Measurements from ENCODE around the gene OPCML.
"Not testable (repeated sequence)": the region's sequence is repeated elsewhere in the genome, so short reads cannot be mapped to it uniquely, and the experiment has no call there.

The OPCML gene

DNA sequence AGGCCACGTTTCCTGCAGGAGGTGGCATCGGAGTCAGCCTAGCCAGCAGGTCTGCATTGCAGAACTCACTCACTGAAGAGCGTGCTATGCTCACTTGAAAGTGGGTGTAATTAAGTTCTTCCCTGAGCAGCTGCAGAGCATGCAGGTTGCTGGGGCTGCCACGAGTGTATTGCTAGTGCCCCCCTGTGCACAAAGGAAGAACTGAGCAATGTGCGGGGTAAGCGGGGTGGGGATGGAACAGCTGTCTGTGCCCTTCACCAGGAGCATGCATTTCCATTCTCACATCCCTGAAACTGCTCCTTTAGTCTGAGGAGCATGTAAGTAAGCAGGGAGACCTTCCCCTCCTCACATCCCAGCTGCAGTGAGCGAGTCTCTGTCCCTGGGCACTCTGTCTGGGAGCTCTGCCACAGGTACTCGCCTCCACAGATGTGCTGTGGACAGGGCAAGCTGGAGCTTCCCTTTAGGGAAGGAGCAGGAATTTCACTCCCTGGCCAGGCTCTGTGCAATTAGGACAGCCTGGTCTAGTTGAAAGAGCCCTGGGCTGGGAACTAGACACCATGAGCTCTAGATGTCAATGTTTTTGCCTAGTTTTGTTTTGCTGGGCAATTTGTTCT, 1130.1 kb downstream of the OPCML start:
- TF ChIP-seq, protein P1, sequence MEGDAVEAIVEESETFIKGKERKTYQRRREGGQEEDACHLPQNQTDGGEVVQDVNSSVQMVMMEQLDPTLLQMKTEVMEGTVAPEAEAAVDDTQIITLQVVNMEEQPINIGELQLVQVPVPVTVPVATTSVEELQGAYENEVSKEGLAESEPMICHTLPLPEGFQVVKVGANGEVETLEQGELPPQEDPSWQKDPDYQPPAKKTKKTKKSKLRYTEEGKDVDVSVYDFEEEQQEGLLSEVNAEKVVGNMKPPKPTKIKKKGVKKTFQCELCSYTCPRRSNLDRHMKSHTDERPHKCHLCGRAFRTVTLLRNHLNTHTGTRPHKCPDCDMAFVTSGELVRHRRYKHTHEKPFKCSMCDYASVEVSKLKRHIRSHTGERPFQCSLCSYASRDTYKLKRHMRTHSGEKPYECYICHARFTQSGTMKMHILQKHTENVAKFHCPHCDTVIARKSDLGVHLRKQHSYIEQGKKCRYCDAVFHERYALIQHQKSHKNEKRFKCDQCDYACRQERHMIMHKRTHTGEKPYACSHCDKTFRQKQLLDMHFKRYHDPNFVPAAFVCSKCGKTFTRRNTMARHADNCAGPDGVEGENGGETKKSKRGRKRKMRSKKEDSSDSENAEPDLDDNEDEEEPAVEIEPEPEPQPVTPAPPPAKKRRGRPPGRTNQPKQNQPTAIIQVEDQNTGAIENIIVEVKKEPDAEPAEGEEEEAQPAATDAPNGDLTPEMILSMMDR (IDR thresholded peaks at IDR 0.05; ENCODE audit: low read length, missing control alignments) = peak; percentile 40
- H3K4me3 ChIP-seq (replicated peaks; ENCODE audit: low read depth, low read length) = no peak overlapping the region
- DNase-seq (ENCODE audit: low read depth) = peak; percentile 40

DNA sequence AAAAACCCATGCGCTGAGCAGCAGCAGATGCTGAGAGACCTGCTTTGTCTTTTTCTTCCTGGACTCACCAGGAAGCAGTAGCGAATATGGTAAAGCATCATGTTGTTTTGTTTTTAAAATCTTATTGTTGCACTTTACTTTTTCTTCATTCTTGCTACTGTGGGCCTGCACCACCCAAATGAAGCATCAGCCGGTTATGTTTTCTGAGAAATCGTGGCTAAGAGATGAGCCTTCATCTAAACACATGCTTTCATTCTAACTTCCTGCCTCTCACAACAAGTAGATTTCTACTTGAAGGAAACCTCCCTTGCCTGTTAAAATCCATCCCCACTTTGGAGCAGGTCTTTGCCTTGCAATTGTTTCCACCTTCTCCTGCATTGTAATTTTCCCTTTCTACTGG, 1136.0 kb downstream of the OPCML start:
- TF ChIP-seq, protein P1 (IDR thresholded peaks at IDR 0.05; ENCODE audit: low read length, missing control alignments) = no peak
- no peak overlapping the region for H3K4me3 ChIP-seq (replicated peaks; ENCODE audit: low read depth, low read length)
- DNase-seq (ENCODE audit: low read depth) = no peak

DNA sequence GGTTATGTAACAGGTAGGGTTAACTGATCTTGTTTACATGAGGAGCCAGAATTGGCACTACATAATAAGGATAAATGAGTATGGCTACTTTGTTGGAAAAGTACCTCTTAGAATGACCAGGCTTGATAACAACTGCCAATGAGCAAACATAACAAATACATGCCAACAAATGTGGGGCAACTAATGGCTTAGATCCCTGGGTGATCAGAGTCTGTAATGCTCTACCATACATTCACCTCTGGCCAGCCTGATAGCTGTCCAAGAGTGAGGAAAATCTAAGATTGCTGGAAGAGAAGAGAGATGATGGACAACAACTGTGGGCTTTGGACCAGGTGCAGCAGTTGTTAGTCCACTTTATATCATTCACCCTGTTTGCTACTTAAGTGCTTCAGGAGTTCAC, 1136.9 kb downstream of the OPCML start:
- no peak for DNase-seq (ENCODE audit: low read depth)
- TF ChIP-seq, protein P1 (IDR thresholded peaks at IDR 0.05; ENCODE audit: low read length, missing control alignments) = no peak
- no peak overlapping the region for H3K4me3 ChIP-seq (replicated peaks; ENCODE audit: low read depth, low read length)

DNA sequence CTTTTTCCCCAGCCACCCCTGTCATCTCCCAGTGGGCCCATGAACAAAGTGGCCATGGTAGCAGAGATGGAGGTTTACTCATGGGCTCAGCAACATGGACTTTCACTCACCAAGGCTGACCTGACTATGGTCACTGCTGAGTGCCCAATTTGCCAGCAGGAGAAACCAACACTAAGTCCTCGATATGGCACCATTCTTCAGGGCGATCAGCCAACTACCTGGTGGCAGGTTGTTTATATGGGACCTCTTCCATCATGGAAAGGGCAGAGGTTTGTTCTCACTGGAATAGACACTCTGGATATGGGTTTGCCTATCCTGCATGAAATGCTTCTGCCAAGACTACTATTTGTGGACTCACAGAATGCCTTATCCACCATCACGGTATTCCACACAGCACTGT, 1152.8 kb downstream of the OPCML start:
- TF ChIP-seq, protein P1 (IDR thresholded peaks at IDR 0.05; ENCODE audit: low read length, missing control alignments) = no peak
- DNase-seq (ENCODE audit: low read depth) = no peak
- H3K4me3 ChIP-seq (replicated peaks; ENCODE audit: low read depth, low read length) = no peak overlapping the region

DNA sequence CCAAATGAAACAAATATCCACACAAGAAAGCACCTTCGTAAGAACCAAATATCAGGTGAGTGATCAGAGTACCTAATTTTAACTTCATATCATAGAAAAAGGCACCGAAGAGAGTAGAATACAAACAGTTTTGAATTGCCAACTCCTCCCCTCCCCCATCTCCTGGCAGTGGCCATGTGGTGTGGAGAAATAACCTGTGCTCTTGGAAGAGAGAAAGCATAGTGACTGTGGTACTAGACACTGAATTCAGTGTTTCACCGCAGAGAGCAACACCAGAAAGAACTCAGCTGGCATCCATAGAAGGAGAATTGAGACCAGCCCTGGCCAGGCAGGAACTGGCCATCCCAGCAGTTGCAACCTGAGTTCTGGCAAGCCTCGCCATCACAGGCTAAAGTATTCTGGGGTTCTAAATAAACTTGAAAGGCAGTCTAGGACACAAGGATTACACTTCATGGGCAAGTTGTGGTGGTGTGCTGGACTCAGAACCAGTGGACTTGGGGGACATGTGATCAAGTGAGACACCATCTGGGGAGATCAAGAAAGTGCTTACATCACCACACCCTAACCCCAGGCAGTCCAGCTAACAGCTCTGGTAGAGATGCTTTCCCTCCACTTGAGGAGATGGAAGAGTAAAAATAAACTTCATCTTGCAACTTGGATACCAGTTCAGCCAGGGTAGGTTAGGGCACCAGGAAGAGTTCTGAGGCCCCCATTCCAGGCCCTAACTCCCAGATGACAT, 1158.7 kb downstream of the OPCML start:
- DNase-seq (ENCODE audit: low read depth) = no peak
- no peak overlapping the region for H3K4me3 ChIP-seq (replicated peaks; ENCODE audit: low read depth, low read length)
- TF ChIP-seq, protein P1 (IDR thresholded peaks at IDR 0.05; ENCODE audit: low read length, missing control alignments) = no peak

DNA sequence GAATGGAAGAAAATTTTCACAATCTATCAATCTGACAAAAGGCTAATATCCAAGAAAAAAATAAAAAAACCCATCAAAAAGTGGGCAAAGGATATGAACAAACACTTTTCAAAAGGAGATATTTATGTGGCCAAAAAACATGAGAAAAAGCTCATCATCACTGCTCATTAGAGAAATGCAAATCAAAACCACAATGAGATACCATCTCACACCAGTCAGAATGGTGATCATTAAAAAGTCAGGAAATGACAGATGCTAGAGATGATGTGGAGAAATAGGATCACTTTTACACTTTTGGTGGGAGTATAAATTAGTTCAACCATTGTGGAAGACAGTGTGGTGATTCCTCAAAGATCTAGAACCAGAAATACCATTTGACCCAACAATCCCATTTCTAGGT, 1162.2 kb downstream of the OPCML start:
- not testable (repeated sequence) for H3K4me3 ChIP-seq (replicated peaks; ENCODE audit: low read depth, low read length); DNase-seq (ENCODE audit: low read depth)

DNA sequence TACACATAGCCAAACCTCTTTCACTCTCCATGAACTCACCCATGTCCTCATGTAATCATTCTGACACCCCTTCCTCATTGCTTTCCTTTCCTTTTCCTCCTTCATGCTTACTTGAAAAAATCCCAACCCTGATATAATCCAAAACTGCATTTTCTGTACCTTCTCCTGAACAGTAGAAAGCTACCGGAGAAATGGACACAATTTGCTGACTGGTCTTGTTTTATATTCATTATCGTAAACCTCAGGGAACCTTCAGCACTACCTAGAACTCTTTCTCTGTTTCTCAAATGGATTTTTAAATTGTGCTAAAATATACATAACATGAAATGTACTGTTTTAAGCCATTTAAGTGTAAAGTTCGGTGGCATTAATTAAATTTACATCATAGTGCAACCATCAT, 1165.0 kb downstream of the OPCML start:
- H3K4me3 ChIP-seq (replicated peaks; ENCODE audit: low read depth, low read length) = no peak overlapping the region
- TF ChIP-seq, protein P1 (IDR thresholded peaks at IDR 0.05; ENCODE audit: low read length, missing control alignments) = no peak
- DNase-seq (ENCODE audit: low read depth) = no peak
